Ishikawa (cell line): Measurements from ENCODE around the gene YRDC.

Experiments used
- CEBPB ChIP-seq: IDR thresholded peaks from 2 replicates; pipeline ENCODE4 v1.6.1; 2012
- CREB1 ChIP-seq: IDR thresholded peaks from 2 replicates; pipeline ENCODE4 v1.6.1; 2012; ENCODE audit warnings: low read depth
- EGR1 ChIP-seq: IDR thresholded peaks from 2 replicates; pipeline ENCODE4 v1.6.1; 2012
- EP300 ChIP-seq: IDR thresholded peaks from 2 replicates; pipeline ENCODE4 v1.6.1; 2012; ENCODE audit warnings: borderline replicate concordance
- FOXM1 ChIP-seq: IDR thresholded peaks from 2 replicates; pipeline ENCODE4 v1.6.1; 2012; ENCODE audit warnings: low read depth, borderline replicate concordance
- NFIC ChIP-seq: IDR thresholded peaks from 2 replicates; pipeline ENCODE4 v1.6.1; 2012
- RAD21 ChIP-seq: IDR thresholded peaks from 2 replicates; pipeline ENCODE4 v1.6.1; 2012; ENCODE audit warnings: low read depth
- TAF1 ChIP-seq: IDR thresholded peaks from 2 replicates; pipeline ENCODE4 v1.6.1; 2012; ENCODE audit warnings: low read depth, mild to moderate bottlenecking
- TCF12 ChIP-seq: IDR thresholded peaks from 2 replicates; pipeline ENCODE4 v1.6.1; 2012; ENCODE audit warnings: low read depth
- TEAD4 ChIP-seq: IDR thresholded peaks from 2 replicates; pipeline ENCODE4 v1.6.1; 2012
- YY1 ChIP-seq: IDR thresholded peaks from 2 replicates; pipeline ENCODE4 v1.6.1; 2012; ENCODE audit warnings: low read depth
- ZBTB7A ChIP-seq: IDR thresholded peaks from 2 replicates; pipeline ENCODE4 v1.6.1; 2012; ENCODE audit warnings: low read depth
- TF ChIP-seq, protein P1 (sequence below): IDR thresholded peaks from 2 replicates; pipeline ENCODE4 v1.6.1; 2012
- TF ChIP-seq, protein P2 (sequence below): IDR thresholded peaks from 2 replicates; pipeline ENCODE4 v1.6.1; 2012
- TF ChIP-seq, protein P3 (sequence below): IDR thresholded peaks from 2 replicates; pipeline ENCODE4 v1.6.1; 2012; ENCODE audit warnings: low read depth, mild to moderate bottlenecking

YRDC gene

DNA sequence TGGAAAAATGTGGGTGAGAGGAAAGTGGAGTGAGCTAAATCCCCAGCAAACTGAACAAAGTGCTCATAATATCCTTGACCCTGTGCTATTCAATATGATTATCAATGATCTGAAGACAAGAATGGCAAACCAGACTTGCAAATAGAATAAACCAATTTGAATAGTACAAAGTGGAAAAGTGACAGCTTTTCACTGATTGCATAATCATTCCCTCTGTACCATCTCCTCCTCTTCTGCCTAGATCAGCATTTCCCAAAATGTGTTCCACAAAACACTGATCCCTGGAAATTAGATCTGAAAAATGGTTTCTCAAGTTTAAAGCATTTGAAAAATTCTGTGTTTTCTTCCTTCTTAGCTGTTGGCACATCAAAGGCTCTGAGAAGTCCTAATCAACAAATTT is 43.3 kb upstream of the YRDC start:
- TF ChIP-seq CEBPB (peak; percentile 35; the same call in 1 of the 2 replicates), YY1 (no peak)

DNA sequence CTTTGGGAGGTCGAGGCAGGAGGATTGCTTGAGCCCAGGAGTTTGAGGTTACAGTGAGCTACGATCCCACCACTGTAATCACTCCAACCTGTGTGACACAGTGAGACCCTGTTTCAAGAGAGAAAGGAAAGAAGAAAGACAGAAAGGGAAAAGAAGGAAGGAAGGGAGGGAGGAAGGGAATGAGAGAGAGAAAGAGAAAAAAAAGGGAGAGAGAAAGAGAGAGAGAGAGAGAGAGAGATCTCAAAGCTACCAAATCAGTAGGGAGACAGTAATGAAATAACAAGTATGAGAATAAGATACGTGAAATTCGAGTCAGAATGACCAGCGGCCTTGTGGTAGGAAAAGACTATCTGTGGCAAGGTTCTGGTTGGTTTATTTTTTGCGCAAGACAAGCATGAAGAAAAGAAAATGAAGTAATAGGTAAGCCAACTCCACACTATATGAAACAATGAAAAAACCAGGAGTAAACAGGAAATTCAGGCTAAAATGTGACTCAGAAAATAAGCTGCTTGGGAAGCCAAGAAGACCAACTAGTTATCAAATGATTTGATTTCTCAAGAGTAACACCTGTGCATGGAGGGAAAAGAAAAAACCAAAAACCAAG is 42.4 kb upstream of the YRDC start:
- TF ChIP-seq RAD21 (no peak), CEBPB (0 out of 2 replicates have a peak, but pooled peaks have one; percentile 22)
- TF ChIP-seq, protein P1, sequence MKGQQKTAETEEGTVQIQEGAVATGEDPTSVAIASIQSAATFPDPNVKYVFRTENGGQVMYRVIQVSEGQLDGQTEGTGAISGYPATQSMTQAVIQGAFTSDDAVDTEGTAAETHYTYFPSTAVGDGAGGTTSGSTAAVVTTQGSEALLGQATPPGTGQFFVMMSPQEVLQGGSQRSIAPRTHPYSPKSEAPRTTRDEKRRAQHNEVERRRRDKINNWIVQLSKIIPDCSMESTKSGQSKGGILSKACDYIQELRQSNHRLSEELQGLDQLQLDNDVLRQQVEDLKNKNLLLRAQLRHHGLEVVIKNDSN = no peak

DNA sequence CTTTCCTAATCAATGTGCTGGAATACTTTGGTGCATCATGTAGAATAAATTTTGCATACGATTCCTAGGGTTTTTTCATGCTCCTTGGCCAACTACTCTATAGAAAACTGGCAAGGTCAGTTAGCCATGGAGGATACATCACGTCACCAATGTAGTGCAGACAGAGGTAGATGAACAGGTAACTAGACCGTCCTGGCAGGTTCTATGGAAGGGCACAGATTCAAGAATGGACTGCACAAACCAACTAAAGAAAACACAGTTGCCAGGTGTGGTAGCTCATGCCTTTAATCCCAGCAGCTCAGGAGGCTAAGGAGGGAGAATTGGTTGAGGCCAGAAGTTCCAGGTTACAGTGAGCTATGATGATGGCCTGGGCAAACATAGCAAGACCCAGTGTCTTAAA is 41.5 kb upstream of the YRDC start:
- no peak for TF ChIP-seq TCF12
- TF ChIP-seq, protein P2, sequence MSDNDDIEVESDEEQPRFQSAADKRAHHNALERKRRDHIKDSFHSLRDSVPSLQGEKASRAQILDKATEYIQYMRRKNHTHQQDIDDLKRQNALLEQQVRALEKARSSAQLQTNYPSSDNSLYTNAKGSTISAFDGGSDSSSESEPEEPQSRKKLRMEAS = no peak
- no peak for TF ChIP-seq YY1
- TF ChIP-seq RAD21 = no peak
- no peak for TF ChIP-seq CREB1
- no peak for TF ChIP-seq CEBPB
- no peak for TF ChIP-seq FOXM1
- TF ChIP-seq TEAD4 = no peak
- TF ChIP-seq EGR1 = no peak
- TF ChIP-seq NFIC = no peak
- TF ChIP-seq TAF1 = no peak
- TF ChIP-seq EP300 = no peak
- TF ChIP-seq, protein P3, sequence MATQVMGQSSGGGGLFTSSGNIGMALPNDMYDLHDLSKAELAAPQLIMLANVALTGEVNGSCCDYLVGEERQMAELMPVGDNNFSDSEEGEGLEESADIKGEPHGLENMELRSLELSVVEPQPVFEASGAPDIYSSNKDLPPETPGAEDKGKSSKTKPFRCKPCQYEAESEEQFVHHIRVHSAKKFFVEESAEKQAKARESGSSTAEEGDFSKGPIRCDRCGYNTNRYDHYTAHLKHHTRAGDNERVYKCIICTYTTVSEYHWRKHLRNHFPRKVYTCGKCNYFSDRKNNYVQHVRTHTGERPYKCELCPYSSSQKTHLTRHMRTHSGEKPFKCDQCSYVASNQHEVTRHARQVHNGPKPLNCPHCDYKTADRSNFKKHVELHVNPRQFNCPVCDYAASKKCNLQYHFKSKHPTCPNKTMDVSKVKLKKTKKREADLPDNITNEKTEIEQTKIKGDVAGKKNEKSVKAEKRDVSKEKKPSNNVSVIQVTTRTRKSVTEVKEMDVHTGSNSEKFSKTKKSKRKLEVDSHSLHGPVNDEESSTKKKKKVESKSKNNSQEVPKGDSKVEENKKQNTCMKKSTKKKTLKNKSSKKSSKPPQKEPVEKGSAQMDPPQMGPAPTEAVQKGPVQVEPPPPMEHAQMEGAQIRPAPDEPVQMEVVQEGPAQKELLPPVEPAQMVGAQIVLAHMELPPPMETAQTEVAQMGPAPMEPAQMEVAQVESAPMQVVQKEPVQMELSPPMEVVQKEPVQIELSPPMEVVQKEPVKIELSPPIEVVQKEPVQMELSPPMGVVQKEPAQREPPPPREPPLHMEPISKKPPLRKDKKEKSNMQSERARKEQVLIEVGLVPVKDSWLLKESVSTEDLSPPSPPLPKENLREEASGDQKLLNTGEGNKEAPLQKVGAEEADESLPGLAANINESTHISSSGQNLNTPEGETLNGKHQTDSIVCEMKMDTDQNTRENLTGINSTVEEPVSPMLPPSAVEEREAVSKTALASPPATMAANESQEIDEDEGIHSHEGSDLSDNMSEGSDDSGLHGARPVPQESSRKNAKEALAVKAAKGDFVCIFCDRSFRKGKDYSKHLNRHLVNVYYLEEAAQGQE = no peak
- TF ChIP-seq, protein P1 = no peak
- no peak for TF ChIP-seq ZBTB7A

DNA sequence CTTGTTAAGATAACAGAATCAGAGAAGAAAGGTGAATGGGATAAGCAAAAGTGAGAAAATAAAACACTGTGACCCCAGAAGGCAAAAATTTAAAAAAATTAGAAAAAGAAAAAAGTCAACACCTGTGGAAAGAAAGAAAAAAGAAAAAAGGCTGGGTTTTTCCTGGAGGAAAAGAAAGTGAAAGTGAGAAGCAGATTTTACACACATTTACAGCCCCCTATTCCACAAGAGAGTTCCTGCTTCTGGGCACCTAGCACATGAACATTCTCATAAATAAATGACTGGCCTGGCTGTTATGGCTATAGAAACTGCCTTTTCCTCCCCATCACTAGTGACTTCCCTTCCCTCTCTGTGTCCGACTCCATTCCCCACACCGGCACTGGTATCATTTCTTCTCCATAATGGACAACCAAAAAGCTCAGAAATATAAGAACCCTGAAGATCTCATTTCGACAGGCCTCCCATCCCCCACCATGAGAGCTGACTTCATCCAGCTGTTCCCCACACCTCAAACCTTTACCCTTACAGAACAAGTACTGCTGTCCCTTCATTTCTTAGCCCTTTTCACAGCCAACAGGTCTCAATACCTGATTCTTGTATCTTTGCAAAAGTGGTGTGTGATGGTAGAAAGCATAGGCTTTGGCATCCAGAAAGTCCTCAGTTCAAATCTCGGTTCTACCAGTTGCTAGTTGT is 38.8 kb upstream of the YRDC start:
- no peak for TF ChIP-seq CREB1
- TF ChIP-seq FOXM1 = no peak
- TF ChIP-seq EGR1 = no peak

DNA sequence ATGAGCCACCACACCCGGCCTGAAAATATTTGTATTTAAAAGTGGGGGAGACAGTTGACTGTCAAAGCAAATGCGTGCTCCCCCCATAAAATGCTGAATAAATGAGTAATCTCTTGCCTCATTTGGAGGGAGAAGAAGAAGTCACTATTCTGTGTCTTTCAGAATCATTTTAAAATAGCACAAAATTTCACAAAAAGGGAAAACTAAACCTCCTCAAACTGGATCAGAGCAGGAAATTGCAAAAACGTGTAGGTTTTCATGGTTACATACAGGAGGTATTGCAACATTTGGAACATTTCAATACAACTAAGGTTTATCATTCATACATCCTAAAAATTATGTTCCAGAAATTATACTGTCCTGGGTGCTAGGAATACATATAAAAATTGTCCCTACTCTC is 37.8 kb upstream of the YRDC start:
- no peak for TF ChIP-seq YY1
- TF ChIP-seq CEBPB = no peak
- no peak for TF ChIP-seq RAD21
- no peak for TF ChIP-seq EGR1
- TF ChIP-seq FOXM1 = no peak
- TF ChIP-seq ZBTB7A = no peak
- no peak for TF ChIP-seq CREB1
- TF ChIP-seq, protein P3 = no peak
- no peak for TF ChIP-seq EP300
- TF ChIP-seq TAF1 = no peak
- TF ChIP-seq TEAD4 = no peak
- no peak for TF ChIP-seq TCF12
- TF ChIP-seq NFIC = no peak
- TF ChIP-seq, protein P1 = no peak
- TF ChIP-seq, protein P2 = no peak

DNA sequence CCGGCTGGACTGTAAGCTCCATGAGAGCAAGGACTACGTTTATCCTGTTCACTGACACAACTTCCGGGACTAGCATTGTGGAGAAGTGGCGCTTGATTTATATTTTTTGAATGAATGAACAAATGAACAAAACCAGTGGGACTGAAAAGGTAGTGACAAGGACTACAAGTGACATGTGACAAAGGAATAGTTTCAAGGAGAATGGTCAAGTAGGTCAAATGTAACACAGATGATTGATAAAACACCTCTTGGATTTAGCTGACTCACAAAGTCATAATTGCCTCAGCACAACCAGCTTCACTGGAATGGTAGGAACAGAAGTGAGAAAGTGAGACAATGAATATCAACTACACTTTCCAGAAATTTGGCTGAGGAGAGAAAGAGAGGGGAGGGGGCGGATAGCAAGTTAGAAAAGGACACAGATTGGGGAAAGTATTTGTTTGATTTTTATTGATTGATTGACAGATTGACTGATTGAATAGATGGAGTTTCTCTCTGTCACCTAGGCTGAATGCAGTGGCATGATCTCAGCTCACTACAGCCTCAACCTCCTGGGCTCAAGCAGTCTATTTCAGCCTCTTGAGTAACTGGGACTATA is 37.1 kb upstream of the YRDC start:
- TF ChIP-seq CEBPB (no peak), TAF1 (no peak), TEAD4 (no peak), RAD21 (no peak), TCF12 (no peak), ZBTB7A (no peak), FOXM1 (no peak), EGR1 (no peak)
- TF ChIP-seq, protein P1 = no peak
- TF ChIP-seq, protein P3 = no peak
- TF ChIP-seq, protein P2 = no peak
